GM11168 (cell line): ENCODE data around the gene GPX5.
"Not testable (repeated sequence)": the region's sequence is repeated elsewhere in the genome, so short reads cannot be mapped to it uniquely, and the experiment has no call there.

Experiments
- in situ Hi-C: fragments of 300-500 bp; cut with MboI; formaldehyde crosslinking; loops from one replicate; pipeline ENCODE4 v1.12.0; 2022; ENCODE audit warnings: low sequenced_read_pairs; ENCODE audit not compliant: unreplicated experiment

GPX5 gene

GRCh38 chr6:28511628-28512300 lies 13.9 kb upstream of the GPX5 start:
- in situ Hi-C loops: no loop called here

DNA sequence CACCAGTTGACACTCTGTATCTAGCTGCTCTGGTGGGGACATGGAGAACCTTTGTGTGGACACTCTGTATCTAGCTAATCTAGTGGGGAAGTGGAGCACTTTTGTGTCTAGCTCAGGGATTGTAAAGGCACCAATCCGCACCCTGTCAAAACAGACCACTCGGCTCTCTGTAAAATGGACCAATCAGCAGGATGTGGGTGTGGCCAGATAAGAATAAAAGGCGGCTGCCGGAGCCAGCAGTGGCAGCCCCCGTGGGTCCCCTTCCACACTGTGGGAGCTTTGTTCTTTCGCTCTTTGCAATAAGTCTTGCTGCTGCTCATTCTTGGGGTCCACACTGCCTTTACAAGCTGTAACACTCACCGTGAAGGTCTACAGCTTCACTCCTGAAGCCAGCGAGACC lies 13.3 kb upstream of the GPX5 start:
- in situ Hi-C loops: not testable (repeated sequence)

GRCh38 chr6:28515676-28516075 lies 10.0 kb upstream of the GPX5 start, which contains the start of gene GPX6:
Gene GPX6 (minus strand): TSS chr6:28515793. CDS start chr6:28515743, 50 bp downstream.
- in situ Hi-C loops: no loop called here

- in situ Hi-C loops: no loop called here
Observed at GRCh38 chr6:28517964-28518363, 7.7 kb upstream of the GPX5 start.

GRCh38 chr6:28522594-28523240 lies 3.0 kb upstream of the GPX5 start:
- in situ Hi-C loops: no loop called here

GRCh38 chr6:28523241-28523622 lies 2.4 kb upstream of the GPX5 start:
- in situ Hi-C loops: no loop called here

- in situ Hi-C loops: no loop called here
Observed at GRCh38 chr6:28530777-28531176, 5.1 kb downstream of the GPX5 start.

DNA sequence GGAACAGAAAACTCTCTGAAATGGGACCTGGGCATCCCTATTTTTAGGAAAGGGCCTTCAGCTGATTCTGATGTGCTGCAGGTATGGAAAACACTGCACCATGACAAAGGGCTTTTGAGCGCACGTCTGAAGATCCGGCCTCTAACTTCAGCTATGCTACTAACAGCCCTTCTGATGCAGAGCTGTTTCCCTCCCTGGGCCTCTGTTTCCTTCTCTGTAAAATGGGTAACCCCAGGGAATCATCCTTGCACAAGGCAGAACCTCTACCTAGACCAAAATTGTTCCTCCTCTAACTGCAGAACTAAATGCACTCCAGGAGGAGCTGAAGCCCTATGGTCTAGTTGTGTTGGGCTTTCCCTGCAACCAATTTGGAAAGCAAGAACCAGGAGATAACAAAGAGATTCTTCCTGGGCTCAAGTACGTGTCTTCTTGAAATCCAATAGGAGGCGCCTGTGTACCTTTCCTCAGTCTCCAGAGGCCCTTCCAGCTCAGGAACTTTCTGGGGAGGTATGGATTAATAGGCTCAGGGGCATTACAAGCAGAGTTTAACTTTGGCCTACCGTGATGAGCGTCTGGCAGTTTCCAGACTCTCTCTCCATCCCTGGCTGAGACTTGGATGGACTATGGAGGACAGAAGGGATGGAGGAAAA lies 5.9 kb downstream of the GPX5 start:
- in situ Hi-C loops: no loop called here

GRCh38 chr6:28534306-28534705 lies 8.6 kb downstream of the GPX5 start:
- in situ Hi-C loops: no loop called here

DNA sequence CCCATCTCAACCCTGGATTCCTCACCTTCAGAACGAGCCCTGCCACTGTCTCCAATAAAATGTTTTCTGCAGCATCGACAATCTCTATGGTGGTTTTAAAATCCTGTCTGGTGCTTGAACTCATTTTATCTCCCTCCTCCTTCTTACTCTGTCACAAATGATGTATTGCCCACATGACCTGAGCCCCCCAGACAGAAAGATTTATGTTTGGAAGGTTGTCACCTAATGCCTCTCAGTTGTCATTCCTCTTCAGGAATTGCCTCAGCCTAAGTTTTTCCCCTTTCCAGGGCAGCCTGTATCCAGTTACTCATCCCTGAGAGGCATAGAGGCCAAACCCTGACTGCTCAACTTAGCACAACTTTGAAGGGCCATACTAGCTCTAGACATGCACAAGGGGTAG lies 9.2 kb downstream of the GPX5 start:
- in situ Hi-C loops: no loop called here

DNA sequence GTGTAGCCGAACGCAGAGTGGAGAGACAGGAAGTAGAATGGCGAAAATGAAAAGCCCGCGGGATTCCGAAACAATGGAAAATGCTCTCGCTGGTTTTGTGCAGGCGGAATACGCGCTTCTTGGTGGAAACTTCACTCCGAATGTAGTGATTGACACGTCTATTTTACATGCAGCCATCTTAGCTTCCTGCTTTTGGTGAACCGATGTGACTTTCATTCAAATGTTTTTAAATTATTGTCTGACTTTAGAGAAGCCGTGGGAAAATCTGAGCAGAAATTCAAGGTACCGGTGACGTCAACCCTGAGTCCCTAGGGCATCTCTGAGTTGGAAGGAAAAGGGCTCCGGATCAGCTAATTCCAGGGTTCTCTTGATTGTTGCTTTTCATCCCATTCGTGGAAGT lies 11.4 kb downstream of the GPX5 start:
- in situ Hi-C loops: no loop called here

- in situ Hi-C loops: no loop called here
Observed at GRCh38 chr6:28537509-28538140, 11.9 kb downstream of the GPX5 start.

DNA sequence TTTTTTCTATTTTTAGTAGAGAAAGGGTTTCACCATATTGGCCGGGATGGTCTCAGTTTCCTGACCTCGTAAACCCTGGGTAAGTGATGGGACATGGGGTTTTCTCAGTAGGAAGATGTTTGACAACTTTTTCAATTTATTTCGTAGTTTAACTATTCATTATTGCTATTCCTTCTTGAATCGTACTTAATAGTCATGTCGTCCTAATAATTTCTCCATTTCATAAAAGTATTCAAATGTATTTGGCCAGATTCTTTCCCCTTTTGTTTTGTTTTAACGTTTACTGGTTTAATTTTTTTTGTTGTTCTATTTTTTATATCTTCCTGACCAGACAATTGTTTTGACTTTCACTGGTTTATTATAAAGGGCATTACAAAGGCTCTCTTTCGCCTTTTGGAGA lies 16.3 kb downstream of the GPX5 start:
- in situ Hi-C loops: no loop called here

DNA sequence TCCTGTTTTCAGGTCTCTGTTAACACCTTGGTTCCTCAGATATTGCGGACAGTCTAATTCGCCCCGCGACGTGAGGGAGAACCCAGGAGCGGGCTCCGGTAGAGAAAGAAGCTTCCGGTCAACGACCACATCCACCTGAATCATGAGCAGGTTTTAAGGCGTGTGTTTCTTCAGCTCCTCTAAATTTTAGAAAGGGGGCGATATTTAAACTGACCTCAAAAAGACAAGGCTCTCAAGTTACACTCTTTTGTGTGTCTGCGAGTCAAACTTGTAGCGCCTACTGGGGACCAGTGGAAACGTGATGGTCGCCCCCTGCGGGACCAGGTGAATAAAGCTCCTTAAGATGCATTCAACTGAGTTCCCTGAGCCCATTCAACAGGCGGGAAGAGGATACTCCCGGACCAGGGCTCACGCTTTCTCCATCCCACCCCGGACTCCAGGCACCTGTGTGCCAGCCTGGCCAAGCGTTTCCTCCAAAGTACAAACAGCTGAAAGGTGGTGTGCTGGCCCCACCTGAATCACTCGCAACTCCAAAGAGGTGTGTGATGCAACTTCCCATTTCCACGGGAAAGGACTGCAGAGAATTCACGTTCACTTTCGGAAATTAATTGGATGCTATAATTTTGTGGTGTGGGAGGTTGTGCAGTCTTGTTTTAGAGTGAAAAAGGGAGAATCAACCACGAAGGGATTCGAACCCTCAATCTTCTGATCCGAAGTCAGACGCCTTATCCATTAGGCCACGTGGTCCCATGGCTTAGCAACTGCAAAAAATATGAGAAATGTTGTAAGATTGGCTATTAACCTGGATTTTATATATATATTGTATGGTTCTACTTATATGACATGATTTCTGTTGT lies 17.0 kb downstream of the GPX5 start:
- in situ Hi-C loops: no loop called here

DNA sequence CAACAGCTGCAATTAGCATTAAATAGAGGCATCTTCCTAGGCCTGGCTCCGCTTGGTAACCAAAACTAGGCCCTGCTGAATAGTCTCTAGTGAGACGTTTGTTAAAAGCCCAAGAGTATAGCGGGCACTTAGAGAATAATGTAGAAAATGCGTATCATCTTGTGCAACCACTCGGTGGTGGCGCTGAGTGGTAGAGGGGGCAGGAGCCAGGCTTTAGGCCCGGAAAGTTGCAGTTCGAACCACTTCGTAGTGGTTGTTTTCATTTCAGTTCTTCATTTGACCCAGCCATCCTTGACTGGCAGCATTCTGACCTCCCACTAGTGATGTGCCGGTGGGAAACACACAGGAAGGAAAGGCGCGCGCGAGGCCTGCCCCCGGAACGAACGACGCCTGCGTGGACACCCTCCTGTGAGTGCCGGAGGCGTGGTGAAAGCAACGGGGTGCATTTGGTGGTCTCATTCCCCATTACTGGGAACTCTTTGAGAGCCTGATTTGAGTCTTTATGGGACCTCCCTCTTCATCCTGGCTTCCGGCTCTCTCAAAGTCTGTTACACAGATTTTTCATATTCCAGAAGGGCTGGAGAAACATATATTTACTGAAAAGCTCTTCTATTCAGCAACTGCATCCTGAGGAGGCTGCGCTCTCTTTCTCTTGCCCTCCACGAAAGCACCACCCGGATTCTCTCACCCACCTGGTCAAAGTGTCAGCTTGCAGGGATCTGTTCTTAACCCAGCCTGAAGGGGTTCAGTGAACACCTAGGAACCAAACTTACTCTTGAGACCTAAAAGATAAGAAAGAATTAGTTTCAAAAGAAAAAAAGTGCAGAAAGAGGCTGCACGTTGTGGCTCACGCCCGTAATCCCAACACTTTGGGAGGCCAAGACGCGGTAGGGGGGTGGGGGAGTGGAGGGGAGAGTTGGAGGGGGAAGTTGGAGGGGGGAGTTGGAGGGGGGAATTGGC lies 18.2 kb downstream of the GPX5 start:
- in situ Hi-C loops: no loop called here

DNA sequence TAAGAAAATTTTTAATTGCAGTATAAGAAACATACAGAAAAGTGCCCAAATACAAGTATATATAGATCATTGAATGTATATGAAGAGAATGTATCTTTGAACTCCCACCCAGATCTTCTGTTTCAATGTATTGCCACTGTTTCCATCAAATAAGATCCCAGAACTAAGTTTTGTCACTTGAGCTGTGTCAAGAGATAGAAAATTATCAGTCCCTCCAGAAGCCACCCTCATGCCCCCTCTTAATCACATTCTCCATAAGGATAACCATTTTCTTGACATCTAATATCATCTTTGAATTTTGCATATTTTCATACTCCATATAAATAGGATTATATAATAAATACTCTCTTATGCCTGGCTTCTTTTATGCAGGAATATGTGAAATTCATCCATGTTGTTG lies 20.3 kb downstream of the GPX5 start:
- in situ Hi-C loops: no loop called here

DNA sequence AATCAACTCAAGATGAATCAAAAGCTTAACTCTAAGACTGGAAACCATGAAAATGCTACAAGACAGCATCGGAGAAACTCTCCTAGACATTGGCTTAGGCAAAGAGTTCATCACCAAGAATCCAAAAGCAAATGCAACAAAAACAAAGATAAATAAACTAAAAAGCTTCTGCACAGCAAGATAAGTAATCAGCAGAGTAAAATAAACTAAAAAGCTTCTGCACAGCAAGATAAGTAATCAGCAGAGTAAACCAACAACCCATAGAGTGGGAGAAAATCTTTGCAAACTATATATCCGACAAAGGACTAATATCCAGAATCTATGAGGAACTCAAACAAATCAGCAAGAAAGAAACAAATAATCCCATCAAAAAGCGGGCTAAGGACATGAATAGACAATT lies 21.3 kb downstream of the GPX5 start:
- in situ Hi-C loops: not testable (repeated sequence)

DNA sequence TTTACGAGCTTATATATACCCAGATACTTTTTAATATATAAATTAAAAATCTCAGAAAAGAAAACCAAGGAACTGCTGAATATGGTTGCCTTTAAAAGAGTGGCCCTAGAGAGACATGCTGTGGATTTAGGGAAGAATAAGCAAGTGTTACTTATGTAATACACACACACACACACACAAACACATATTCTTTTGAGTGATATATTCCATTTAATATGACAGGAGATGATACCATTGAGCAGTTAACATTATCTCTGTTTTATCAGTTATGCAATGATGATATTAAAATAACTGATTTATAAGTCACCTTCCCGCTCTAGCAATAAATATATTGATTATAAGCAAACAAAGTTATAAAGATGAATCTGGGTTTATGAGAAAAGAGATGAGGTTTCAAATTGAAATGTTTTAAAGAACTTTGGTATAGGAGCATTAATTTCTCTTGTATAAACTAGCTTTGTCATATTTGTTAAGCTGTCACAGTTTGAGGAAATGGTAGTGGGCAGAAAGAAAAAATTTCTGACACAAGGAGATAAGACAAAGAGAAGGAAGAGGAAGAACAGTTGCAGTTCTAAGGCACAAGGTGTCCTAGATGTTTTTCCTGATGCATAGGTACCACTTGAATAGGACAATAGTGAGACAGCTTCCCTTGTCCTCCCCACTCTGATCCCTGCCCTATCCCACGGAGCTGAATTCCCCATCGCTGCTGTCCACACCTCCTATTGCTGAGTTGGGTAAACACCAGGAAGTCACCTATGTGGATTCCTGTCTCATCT lies 26.4 kb downstream of the GPX5 start:
- in situ Hi-C loops: no loop called here
